ENCODE measurements around the gene KATNA1. TPM values are rescaled to one million over a fixed set of nuclear protein-coding genes. Genes with fewer than 3 reads are reported as not detected.

Gene KATNA1
- polyA plus RNA-seq, 6 donors from 2014 or later: 9.3 to 25.5 (median 23.4) TPM

- DNase-seq (no peak), ATAC-seq (ENCODE audit: low read depth in 2 of 2) (no peak)
- no peak overlapping the region for H3K27ac Mint-ChIP-seq
- H3K9me3 Mint-ChIP-seq: no peaks in the 10 kb centered on the region
- H3K36me3 Mint-ChIP-seq: no peaks in the 10 kb centered on the region
- peaks cover 0 to 6% (median 4%) of the 10 kb centered on the region in 3 donors for H3K4me1 Mint-ChIP-seq
- H3K27me3 Mint-ChIP-seq: peaks cover 18 to 50% (median 19%) of the 10 kb centered on the region in 3 donors
- no peak overlapping the region for H3K4me3 Mint-ChIP-seq
Measured at GRCh38 chr6:149551920-149552319, 96.6 kb downstream of the KATNA1 start.

GRCh38 chr6:149545754-149546471 lies 102.6 kb downstream of the KATNA1 start, which contains the start of gene PPIL4:
Gene PPIL4, minus strand, starts transcription at chr6:149546043. Its CDS starts 38 bp downstream, at chr6:149546005.
- peaks cover 22 to 54% (median 39%) of the 10 kb centered on the region in 3 donors for H3K4me1 Mint-ChIP-seq
- H3K9me3 Mint-ChIP-seq: peaks cover 0 to 2% (median 0%) of the 10 kb centered on the region in 7 donors
- H3K36me3 Mint-ChIP-seq: peaks cover 0 to 4% of the 10 kb centered on the region in 2 donors
- H3K27ac Mint-ChIP-seq: peak within 1 kb of the TSS; percentile 99 to 100 (median 100)
- ATAC-seq (ENCODE audit: low read depth in 2 of 2) (peak; percentile 84 to 85), DNase-seq (peak; percentile 97)
- H3K27me3 Mint-ChIP-seq: peaks cover 0 to 8% (median 0%) of the 10 kb centered on the region in 3 donors
- H3K4me3 Mint-ChIP-seq: peak within 1 kb of the TSS; percentile 90 to 100 (median 96)

GRCh38 chr6:149545258-149545753 lies 103.2 kb downstream of the KATNA1 start:
- peaks cover 0 to 4% of the 10 kb centered on the region in 2 donors for H3K36me3 Mint-ChIP-seq
- ATAC-seq (ENCODE audit: low read depth in 2 of 2) (peak; percentile 47 to 51), DNase-seq (peak; percentile 76)
- H3K27ac Mint-ChIP-seq: peak overlapping the region; percentile 99 to 100 (median 100)
- H3K4me1 Mint-ChIP-seq: peaks cover 22 to 54% (median 39%) of the 10 kb centered on the region in 3 donors
- peaks cover 0 to 2% (median 0%) of the 10 kb centered on the region in 7 donors for H3K9me3 Mint-ChIP-seq
- H3K27me3 Mint-ChIP-seq: peaks cover 0 to 8% (median 0%) of the 10 kb centered on the region in 3 donors
- peak overlapping the region; percentile 90 to 100 (median 96) for H3K4me3 Mint-ChIP-seq

Other genes starting within 250 kb of the KATNA1 start
- gene SUMO4, start 248.5 kb downstream of the KATNA1 start, polyA plus RNA-seq (ENCODE audit: low read depth in 6 of 6): 1 to 10 TPM in 2 of 6 donors, under 1 TPM in 3, not detected in 1; 0.26 to 1.6 (median 0.85) TPM
- gene ZC3H12D, start 163.7 kb downstream of the KATNA1 start, polyA plus RNA-seq (ENCODE audit: low read depth in 6 of 6): 1 to 10 TPM; 4.7 to 9.2 (median 7.3) TPM
- gene PPIL4, start 102.7 kb downstream of the KATNA1 start, polyA plus RNA-seq (ENCODE audit: low read depth in 6 of 6): 10 to 100 TPM; 10.4 to 16.2 (median 14.5) TPM
- gene GINM1, start 82.3 kb downstream of the KATNA1 start, polyA plus RNA-seq (ENCODE audit: low read depth in 6 of 6): 10 to 100 TPM; 29.4 to 42.4 (median 37.9) TPM
- gene LATS1, start 69.4 kb upstream of the KATNA1 start, polyA plus RNA-seq (ENCODE audit: low read depth in 6 of 6): 10 to 100 TPM; 12.5 to 21.4 (median 13.4) TPM
- 1 to 10 TPM in 5 of 6 donors, not detected in 1; 5.0 to 9.6 (median 5.4) TPM for gene NUP43, start 97.8 kb upstream of the KATNA1 start, polyA plus RNA-seq (ENCODE audit: low read depth in 6 of 6)
- gene PCMT1, start 101.0 kb upstream of the KATNA1 start, polyA plus RNA-seq (ENCODE audit: low read depth in 6 of 6): 100 to 1,000 TPM; 115 to 157 (median 125) TPM
- under 1 TPM in 2 of 6 donors, not detected in 4; 0.12 to 0.28 TPM for gene LRP11, start 215.6 kb upstream of the KATNA1 start, polyA plus RNA-seq (ENCODE audit: low read depth in 6 of 6)
- gene RAET1E, start 249.4 kb upstream of the KATNA1 start, polyA plus RNA-seq (ENCODE audit: low read depth in 6 of 6): not detected

Measured in naive B cell (primary cell).